ENCODE results near the gene ATF6B.

GRCh38 chr6:32151863-32152768 is 24.1 kb upstream of the ATF6B start, which contains the start of gene PRRT1:
- TF ChIP-seq CTCF (IDR thresholded peaks at IDR 0.05) (no peak), POLR2A (IDR thresholded peaks at IDR 0.05) (no peak)

Measured in esophagus squamous epithelium (tissue), 4 donors.